Nephron (organoid): Measurements from ENCODE around the gene GZMM.

Experiments used
- H3K27ac Mint-ChIP-seq, 3 experiments: 2 replicates each; pipeline ENCODE4 v1.8.0; 2020; ENCODE audit warnings: mixed read lengths in 3 of 3, mild to moderate bottlenecking in 2 of 3, moderate library complexity in 1 of 3
- H3K27me3 Mint-ChIP-seq: 2 replicates; pipeline ENCODE4 v1.8.0; 2021; ENCODE audit warnings: low read depth, mild to moderate bottlenecking, moderate library complexity, mixed read lengths
- H3K36me3 Mint-ChIP-seq: 2 replicates; pipeline ENCODE4 v1.8.0; 2020; ENCODE audit warnings: low read depth, mixed read lengths
- H3K4me1 Mint-ChIP-seq: 2 replicates; pipeline ENCODE4 v1.8.0; 2020; ENCODE audit warnings: mixed read lengths
- H3K4me3 Mint-ChIP-seq, 3 experiments: 2 replicates each; pipeline ENCODE4 v1.8.0; 2020; ENCODE audit warnings: mild to moderate bottlenecking in 3 of 3, mixed read lengths in 3 of 3, moderate library complexity in 2 of 3
- H3K9me3 Mint-ChIP-seq: 2 replicates; pipeline ENCODE4 v1.8.0; 2020; ENCODE audit warnings: mixed read lengths
- TF ChIP-seq, protein P1 (sequence below), 3 experiments: fragments of 200-600 bp; sonication (generic); IDR thresholded peaks; one replicate each; pipeline ENCODE4 v1.5.0; 2021; ENCODE audit warnings: antibody characterized with exemption in 3 of 3; ENCODE audit not compliant: unreplicated experiment in 3 of 3

Gene GZMM

DNA sequence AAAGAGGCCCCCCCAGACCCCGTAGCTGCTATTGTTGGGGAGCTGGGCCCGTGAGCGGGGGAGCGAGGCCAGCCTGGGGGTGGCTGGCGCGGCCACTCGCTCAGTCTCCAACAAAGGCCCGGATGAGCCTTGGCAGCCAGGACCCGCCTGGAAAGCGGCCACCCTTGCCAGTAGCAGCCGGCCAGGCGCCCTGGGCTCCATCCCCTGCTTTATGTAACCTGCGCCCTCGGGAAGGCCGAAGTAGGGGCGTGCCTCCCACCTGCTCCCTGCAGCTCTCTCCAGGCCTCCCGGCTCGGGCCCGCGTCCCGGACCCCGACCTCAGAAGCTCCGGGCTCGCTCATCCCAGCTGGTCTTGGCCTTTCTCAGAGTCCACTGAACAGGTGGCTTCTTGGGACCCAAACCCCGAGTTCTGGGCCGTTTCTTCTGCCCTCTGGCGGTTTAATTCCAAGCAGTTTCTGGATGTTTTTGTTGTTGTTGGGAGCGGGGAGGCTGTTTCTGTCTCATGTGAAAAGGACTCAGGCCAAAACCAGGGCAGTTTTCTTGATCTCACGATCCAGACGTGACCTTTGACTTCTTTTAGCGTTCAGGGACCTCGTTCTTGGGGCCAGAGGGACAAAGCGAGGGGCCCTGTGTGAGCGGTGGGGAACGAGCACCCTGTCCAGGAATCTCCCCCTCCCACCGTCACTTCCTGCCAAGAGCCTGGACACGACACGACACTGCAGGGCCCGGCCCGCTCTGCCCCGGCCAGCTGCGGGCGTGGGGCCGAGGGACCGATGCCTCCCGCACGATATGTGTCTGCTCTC, 11.1 kb upstream of the GZMM start:
- Mint-ChIP-seq H3K27me3 (no peaks in the 10 kb centered on the region), H3K4me3 (peak overlapping the region; percentile 85 to 99 (median 95)), H3K9me3 (no peaks in the 10 kb centered on the region), H3K36me3 (peaks cover 2% of the 10 kb centered on the region), H3K27ac (peak overlapping the region; percentile 95 to 98 (median 97)), H3K4me1 (peaks cover 13% of the 10 kb centered on the region)
- TF ChIP-seq, protein P1, sequence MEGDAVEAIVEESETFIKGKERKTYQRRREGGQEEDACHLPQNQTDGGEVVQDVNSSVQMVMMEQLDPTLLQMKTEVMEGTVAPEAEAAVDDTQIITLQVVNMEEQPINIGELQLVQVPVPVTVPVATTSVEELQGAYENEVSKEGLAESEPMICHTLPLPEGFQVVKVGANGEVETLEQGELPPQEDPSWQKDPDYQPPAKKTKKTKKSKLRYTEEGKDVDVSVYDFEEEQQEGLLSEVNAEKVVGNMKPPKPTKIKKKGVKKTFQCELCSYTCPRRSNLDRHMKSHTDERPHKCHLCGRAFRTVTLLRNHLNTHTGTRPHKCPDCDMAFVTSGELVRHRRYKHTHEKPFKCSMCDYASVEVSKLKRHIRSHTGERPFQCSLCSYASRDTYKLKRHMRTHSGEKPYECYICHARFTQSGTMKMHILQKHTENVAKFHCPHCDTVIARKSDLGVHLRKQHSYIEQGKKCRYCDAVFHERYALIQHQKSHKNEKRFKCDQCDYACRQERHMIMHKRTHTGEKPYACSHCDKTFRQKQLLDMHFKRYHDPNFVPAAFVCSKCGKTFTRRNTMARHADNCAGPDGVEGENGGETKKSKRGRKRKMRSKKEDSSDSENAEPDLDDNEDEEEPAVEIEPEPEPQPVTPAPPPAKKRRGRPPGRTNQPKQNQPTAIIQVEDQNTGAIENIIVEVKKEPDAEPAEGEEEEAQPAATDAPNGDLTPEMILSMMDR (IDR thresholded peaks at IDR 0.05; ENCODE audit: unreplicated experiment in 3 of 3), result peak; percentile 51 to 61 (median 56)

GRCh38 chr19:533364-534058, 10.3 kb upstream of the GZMM start:
- Mint-ChIP-seq H3K9me3 (no peaks in the 10 kb centered on the region), H3K4me1 (peaks cover 9% of the 10 kb centered on the region), H3K36me3 (peaks cover 9% of the 10 kb centered on the region), H3K27ac (peak overlapping the region; percentile 26 to 97 (median 95)), H3K27me3 (no peaks in the 10 kb centered on the region), H3K4me3 (peak overlapping the region; percentile 85 to 99 (median 95))
- TF ChIP-seq, protein P1 (IDR thresholded peaks at IDR 0.05; ENCODE audit: unreplicated experiment in 3 of 3), result no peak

DNA sequence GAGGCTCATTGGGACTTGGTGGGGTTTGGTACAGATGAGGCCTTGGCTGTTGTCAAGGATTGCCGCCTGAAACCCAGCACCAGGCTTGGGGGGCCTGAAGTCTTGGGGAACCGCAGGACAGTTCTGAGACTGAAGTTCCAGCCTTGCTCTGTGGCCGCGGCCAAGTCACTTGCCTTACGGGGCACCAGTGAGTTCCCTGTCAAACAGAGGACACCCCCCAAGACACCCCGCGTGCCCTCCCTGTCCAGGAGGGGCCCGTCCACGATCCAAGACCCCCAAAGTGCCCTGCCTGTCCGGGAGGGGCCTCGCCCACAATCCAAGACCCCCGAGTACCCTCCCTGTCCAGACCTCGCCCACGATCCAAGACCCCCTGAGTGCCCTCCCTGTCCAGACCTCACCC, 9.8 kb upstream of the GZMM start:
- peaks cover 15% of the 10 kb centered on the region for H3K36me3 Mint-ChIP-seq
- TF ChIP-seq, protein P1 (IDR thresholded peaks at IDR 0.05; ENCODE audit: unreplicated experiment in 3 of 3), result no peak
- H3K4me1 Mint-ChIP-seq, result peaks cover 9% of the 10 kb centered on the region
- H3K9me3 Mint-ChIP-seq, result no peaks in the 10 kb centered on the region
- H3K27me3 Mint-ChIP-seq, result no peaks in the 10 kb centered on the region
- peak overlapping the region; percentile 85 to 99 (median 95) for H3K4me3 Mint-ChIP-seq
- H3K27ac Mint-ChIP-seq, result no peak overlapping the region

GRCh38 chr19:535017-535835, 8.6 kb upstream of the GZMM start:
- H3K36me3 Mint-ChIP-seq, result peaks cover 15% of the 10 kb centered on the region

More at GRCh38 chr19:535017-535835, 8.6 kb upstream of the GZMM start:
- Mint-ChIP-seq H3K4me1 (peaks cover 9% of the 10 kb centered on the region), H3K9me3 (no peaks in the 10 kb centered on the region), H3K4me3 (peak overlapping the region; percentile 51 to 75 (median 52)), H3K27me3 (no peaks in the 10 kb centered on the region), H3K27ac (no peak overlapping the region)
- TF ChIP-seq, protein P1 (IDR thresholded peaks at IDR 0.05; ENCODE audit: unreplicated experiment in 3 of 3), result no peak
